LHCN-M2 (cell line): Measurements from ENCODE around the gene BNIP1. TPM values are rescaled to one million over a fixed set of nuclear protein-coding genes. Genes with fewer than 3 reads are reported as not detected.
A peak's percentile ranks its signal among the peaks of the same experiment; 100 is the strongest.

ENCODE experiments used
- DNase-seq: peaks from one replicate; pipeline ENCODE4 v3.0.0-alpha.2; 2012; ENCODE audit warnings: low read depth
- total RNA-seq: library from RNA; depleted of rRNA; stranded (reverse); fragments of >200 nt; gene quantifications from 2 replicates; pipeline ENCODE4 v1.2.3, GENCODE V29; 2014

The BNIP1 gene
- total RNA-seq, 1 experiment from 2014 or later: 17.4 TPM

DNA sequence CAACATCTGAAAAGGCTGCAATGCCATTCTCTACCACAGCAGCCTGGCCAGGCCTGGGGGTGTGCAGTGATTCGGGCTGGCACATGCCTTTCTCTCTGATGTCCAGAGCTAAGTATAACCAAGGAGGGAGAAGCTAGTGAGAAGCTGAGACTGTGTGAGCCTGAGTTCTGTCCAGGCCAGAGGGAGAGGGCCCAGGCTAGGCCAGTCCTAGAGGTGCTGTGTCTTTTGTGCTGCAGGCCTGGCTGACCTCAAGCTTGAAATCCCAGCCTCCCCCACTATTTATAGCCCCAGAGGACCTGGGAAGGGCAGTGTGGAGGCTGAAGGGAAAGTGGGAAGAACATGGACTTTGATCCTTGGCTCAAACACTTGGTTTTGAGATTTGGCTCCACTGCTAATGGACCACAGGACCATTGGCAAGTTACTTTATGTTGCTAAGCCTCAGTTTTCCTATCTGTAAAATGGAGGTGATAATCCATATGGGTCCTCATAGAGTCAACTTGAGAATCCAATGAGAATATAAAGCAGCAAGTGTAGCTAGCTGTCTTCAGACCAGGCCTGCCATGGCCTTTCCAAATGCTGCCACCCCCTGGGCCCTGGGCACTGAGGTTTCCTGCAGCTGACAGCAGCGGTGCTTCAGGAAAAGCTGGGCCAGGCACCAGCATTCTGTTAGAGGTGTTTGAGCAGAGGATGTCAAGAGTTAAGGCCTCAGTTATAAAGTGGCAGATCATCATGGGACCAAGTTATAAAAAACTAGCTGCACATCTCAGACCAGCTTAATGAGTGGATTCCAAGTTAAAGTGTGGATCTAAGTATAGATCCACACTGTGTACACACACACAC lies 21.1 kb downstream of the BNIP1 start:
- no peak for DNase-seq

GRCh38 chr5:173172166-173172565 lies 27.8 kb downstream of the BNIP1 start:
- DNase-seq: no peak

DNA sequence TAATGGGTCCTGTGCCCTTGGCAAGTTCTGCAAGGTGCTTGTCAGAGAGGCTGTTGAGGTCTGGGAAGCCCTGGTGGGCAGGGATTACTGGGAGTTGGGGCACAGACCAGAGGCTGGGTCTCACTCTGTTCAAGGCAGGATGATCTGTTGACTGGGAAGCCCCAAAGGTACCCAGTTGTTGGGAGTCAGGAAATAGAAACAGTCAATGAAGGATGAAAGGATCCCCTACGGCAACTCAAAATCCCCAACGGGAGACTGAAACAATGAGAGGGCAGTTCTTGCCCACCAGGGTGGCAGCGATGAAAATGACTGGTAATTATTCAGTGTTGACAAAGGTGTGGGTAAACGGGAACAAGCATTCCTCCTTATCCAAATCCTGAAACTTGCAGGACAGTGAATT lies 31.2 kb downstream of the BNIP1 start:
- DNase-seq: no peak

DNA sequence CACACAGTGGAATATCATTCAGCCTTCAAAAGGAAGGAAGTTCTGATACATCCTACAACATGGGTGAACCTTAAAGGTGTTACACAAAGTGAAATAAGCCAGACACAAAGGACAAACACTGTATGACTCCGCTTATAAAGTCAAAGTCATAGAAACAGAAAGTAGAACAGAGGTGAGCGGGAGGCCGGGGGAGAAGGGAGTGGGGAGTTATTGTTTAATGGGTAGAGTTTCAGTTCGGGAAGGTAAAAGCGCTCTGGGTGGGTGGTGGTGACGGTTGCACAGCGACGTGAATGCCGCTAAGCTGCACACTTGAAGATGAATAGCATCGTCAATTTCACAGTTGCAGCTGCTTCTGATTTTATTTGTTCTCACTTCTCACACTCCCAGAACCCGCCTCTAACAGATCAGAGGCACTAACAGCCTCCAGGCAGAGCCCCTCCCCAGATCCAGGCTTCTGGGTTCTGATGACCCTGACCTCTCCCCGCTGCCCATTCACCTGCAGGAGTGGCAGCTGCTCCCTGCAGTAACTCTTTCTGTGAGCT lies 34.1 kb downstream of the BNIP1 start:
- DNase-seq: no peak

- peak; percentile 9 for DNase-seq
Observed at GRCh38 chr5:173180331-173180730, 36.0 kb downstream of the BNIP1 start.

- no peak for DNase-seq
Observed at GRCh38 chr5:173187054-173187743, 42.9 kb downstream of the BNIP1 start.

DNA sequence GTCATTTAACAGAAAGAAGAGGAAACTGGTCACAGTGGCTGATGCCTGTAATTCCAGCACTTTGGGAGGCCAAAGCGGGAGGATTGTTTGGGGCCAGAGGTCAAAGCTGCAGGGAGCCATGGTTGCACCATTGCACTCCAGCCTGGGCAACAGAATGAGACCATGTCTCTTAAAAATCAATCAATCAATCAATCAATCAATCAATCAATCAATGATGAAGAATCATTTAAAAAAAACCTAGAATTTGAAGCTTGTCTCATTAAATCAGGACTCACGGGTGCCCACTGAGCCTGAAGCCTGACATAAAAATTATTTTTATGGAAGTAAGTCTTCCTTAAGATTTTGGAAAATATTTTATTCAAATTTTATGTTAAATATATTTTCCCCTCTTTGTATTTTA lies 43.9 kb downstream of the BNIP1 start:
- DNase-seq: no peak

GRCh38 chr5:173191015-173191414 lies 46.7 kb downstream of the BNIP1 start:
- no peak for DNase-seq

DNA sequence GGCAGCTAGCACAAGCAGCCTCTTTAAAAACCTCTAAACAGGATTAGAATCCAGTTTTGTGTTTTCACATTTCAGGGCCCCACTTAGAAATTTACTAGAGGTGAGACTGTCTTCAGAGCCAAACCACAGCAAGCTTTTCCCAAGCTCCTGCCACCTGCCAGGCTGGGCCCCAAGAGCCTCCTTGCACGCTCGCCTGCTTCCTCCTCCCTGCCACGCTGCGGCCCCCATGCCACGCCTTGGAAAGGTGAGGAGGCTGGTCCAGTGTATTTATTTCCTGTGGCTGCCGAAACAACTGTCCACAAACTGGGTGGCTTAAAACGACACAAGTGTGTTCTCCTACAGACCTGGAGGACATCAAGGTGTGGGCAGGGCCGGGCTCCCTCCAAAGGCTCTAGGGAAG lies 47.2 kb downstream of the BNIP1 start:
- no peak for DNase-seq

DNA sequence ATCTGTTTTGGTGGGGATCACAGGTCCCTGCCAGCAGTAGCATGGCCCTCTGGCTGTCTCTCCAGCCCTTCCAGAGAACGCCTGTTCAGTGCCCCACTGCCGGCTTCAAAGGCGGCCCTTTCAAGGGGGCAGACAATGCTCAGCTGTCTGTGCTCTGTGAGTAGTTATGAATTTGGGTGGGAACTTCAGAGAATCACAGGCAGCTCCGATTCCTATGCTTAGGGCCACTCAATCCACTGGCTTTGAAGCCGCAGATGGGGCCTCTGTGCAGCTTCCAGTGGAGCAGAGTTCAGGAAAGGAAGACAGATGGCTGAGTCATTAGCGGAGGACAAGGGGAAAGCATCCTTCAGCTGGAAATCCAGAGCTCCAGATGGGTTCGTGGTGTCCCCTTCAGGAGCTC lies 48.2 kb downstream of the BNIP1 start:
- no peak for DNase-seq

GRCh38 chr5:173196133-173196952 lies 52.0 kb downstream of the BNIP1 start:
- no peak for DNase-seq

- DNase-seq: no peak
Observed at GRCh38 chr5:173197375-173197891, 53.1 kb downstream of the BNIP1 start.

GRCh38 chr5:173198049-173198448 lies 53.7 kb downstream of the BNIP1 start:
- DNase-seq: no peak

DNA sequence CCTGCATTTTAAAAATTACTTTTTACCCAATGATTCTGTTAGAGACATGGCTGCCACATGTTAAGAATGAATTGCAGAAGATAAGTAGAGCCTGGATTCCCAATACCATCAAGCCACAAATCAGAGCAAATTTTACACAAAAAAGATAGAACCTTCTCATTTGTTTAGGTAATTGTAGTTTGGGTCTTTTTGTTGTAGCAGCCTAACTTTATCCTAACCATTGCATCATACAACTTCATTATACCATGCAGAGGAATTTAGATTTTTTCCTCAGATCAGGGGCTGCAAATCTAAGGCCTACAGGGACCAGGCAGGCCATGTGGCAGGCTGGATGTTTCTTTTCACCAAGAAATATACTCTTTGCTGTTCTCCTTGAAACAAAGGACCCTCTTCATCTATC lies 56.0 kb downstream of the BNIP1 start:
- DNase-seq: no peak

GRCh38 chr5:173201636-173202265 lies 57.4 kb downstream of the BNIP1 start:
- peak; percentile 85 for DNase-seq

DNA sequence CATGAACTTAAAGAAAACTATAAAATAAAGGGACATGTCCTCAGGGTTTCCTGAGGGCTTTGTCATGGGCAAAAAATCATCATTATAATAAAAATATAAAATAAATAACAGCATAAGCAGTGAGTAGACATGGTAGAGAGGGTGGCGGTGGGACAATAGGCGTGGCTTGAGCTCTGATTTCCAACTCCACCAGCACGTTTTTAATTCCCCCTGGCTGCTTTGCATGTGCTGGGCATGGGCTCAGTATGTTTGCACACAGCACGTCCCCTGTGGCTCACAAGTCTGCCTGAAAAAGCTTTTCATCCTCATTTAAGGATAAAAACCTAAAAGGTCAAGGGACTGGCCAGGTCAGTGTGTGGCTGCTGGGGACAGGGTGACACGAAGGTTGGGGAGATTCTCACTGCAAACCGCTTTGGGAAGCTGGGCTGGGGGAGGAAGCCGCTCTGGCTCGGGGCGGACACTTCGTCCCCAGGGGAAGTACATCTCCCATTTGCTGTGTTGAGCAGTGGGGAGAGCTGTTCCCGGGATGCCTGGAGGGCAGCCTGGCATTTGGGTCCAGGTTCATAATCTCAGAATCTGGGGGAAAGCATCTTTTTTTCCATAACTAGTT lies 58.0 kb downstream of the BNIP1 start:
- DNase-seq: peak; percentile 27

DNA sequence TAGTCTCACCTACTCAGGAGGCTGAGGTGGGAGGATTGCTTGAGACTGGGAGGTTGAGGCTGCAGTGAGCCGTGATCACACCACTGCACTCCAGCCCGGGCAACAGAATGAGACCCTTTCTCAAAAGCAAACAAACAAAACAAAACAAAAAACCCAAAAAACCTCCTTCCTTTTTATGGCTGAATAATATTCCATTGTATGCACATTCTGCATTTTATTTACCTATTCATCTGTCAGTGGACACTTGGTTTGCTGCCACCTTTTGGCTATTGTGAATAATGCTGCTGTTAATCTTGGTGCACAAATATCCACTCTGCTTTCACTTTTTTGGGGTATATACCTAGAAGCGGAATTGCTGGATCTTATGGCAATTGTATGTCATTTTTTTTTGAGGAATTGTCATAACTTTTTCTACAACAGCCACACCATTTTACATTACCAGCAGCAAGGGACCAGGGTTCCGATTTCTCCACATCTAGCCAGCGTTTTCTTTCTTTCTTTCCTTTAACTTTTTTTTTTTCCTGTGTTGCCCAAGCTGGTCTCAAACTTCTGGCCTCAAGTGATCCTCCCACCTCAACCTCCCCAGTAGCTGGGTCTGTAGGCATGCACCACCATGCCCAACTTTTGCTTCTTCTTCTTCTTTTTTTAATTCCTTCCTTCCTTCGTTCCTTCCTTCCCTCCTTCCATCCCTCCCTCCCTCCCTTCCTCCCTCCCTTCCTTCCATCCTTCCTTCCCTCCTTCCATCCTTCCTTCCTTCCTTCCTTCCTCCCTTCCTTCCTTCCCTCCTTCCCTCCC lies 60.1 kb downstream of the BNIP1 start:
- DNase-seq: peak; percentile 26

GRCh38 chr5:173205916-173206315 lies 61.6 kb downstream of the BNIP1 start:
- peak; percentile 21 for DNase-seq

DNA sequence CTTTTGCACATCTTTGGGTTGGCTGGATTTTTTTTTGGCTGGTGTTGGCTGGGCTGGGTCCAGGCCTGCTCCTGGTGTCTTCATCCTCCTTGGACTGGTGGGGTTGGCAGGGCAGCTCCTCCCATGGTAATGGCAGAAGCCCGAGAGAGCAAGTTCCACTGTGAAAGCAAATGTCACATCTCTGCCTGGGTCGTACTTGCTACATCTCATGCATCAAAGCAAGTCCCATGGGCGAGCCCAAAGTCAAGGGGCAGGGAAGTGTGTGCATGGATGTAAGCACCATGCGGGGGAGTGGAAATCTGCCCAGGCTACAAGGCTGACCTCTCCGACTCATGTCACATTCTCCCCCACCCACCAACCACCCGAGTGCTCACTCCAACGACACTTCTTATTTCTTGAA lies 64.0 kb downstream of the BNIP1 start:
- no peak for DNase-seq

- no peak for DNase-seq
Observed at GRCh38 chr5:173210877-173211276, 66.5 kb downstream of the BNIP1 start.
